Thyroid gland (tissue), 4 donors: ENCODE measurements around the gene ANKRD10. TPM values are rescaled to one million over a fixed set of nuclear protein-coding genes. Genes with fewer than 3 reads are reported as not detected.

Experiments
- DNase-seq, 2 donors: peaks; one replicate each; pipeline ENCODE4 v3.0.0-alpha.2; 2019
- H3K27ac ChIP-seq, 3 donors: fragments of 200-600 bp; sonication (generic); 1 replicate in 2 of 3; 2 replicates in 1 of 3; pipeline ENCODE4 v1.5.1; 2016 to 2019; ENCODE audit warnings: mild to moderate bottlenecking in 1 of 3, moderate library complexity in 1 of 3
- H3K27me3 ChIP-seq: fragments of 200-600 bp; sonication (generic); one replicate; pipeline ENCODE4 v1.5.1; 2019
- H3K36me3 ChIP-seq, 2 donors: fragments of 200-600 bp; sonication (generic); one replicate each; pipeline ENCODE4 v1.5.1; 2016 to 2019
- H3K4me1 ChIP-seq, 2 donors: fragments of 200-600 bp; sonication (generic); one replicate each; pipeline ENCODE4 v1.5.1; 2017 to 2019
- H3K4me3 ChIP-seq, 3 donors: fragments of 200-600 bp; sonication (generic); replicated peaks in 1 of 3; 1 replicate in 2 of 3; 2 replicates in 1 of 3; pipeline ENCODE4 v1.5.1; 2016; ENCODE audit warnings: mild to moderate bottlenecking in 1 of 3
- H3K9me3 ChIP-seq: fragments of 200-600 bp; sonication (generic); one replicate; pipeline ENCODE4 v1.5.1; 2017
- CTCF ChIP-seq, 6 experiments: fragments of 200-600 bp in 3 of 6; fragments of 450-650 bp in 3 of 6; sonication (generic) in 3 of 6; IDR thresholded peaks; one replicate each; pipeline ENCODE4 v1.5.1; 2016 to 2019; ENCODE audit warnings: antibody characterized with exemption in 6 of 6, mild to moderate bottlenecking in 2 of 6, inconsistent platforms in 1 of 6, moderate library complexity in 1 of 6
- POLR2A ChIP-seq, 2 donors: fragments of 450-650 bp; IDR thresholded peaks; one replicate each; pipeline ENCODE4 v1.6.1; 2017; ENCODE audit warnings: antibody characterized with exemption in 2 of 2, mild to moderate bottlenecking in 2 of 2, moderate library complexity in 1 of 2
- WGBS, 2 donors: methylation state at CpG; one replicate each; pipeline ENCODE4 v1.1.5; 2017; 5-methylcytosine and 5-hydroxymethylcytosine counted together
- intact Hi-C: fragments of 100-400 bp; cut with DNase I; formaldehyde crosslinking; loops from one replicate; pipeline ENCODE4 v1.15.1; 2023
- total RNA-seq, 4 donors: library from RNA; depleted of rRNA; stranded (reverse); fragments of >200 nt; gene quantifications; one replicate each; pipeline ENCODE4 v1.2.3, GENCODE V29; 2016

ANKRD10 gene
- total RNA-seq, 4 donors from 2014 or later = 105 to 168 (median 135) TPM

- Histone ChIP-seq H3K36me3 (no peaks in the 10 kb centered on the region), H3K4me1 (no peaks in the 10 kb centered on the region), H3K4me3 (no peak overlapping the region), H3K9me3 (no peaks in the 10 kb centered on the region), H3K27me3 (no peaks in the 10 kb centered on the region), H3K27ac (no peak overlapping the region)
- WGBS, 2 donors = 95 to 96% methylated on average over 23 of the region's 23 CpGs
- intact Hi-C loops = no loop called here
- no peak for TF ChIP-seq POLR2A (IDR thresholded peaks at IDR 0.05)
- no peak for TF ChIP-seq CTCF (IDR thresholded peaks at IDR 0.05)
- DNase-seq = no peak
Observed at GRCh38 chr13:110936519-110936918, 21.6 kb upstream of the ANKRD10 start.

GRCh38 chr13:110932588-110932987, 17.7 kb upstream of the ANKRD10 start:
- no peaks in the 10 kb centered on the region for H3K27me3 ChIP-seq
- no peak for DNase-seq
- H3K9me3 ChIP-seq = no peaks in the 10 kb centered on the region
- TF ChIP-seq POLR2A (IDR thresholded peaks at IDR 0.05) = no peak
- no peak for TF ChIP-seq CTCF (IDR thresholded peaks at IDR 0.05)
- no peak overlapping the region for H3K27ac ChIP-seq
- 95 to 96% methylated on average over 3 of the region's 3 CpGs for WGBS, 2 donors
- no peak overlapping the region for H3K4me3 ChIP-seq
- H3K36me3 ChIP-seq = no peaks in the 10 kb centered on the region
- intact Hi-C loops = no loop called here
- no peaks in the 10 kb centered on the region for H3K4me1 ChIP-seq

GRCh38 chr13:110929104-110929777, 14.4 kb upstream of the ANKRD10 start:
- H3K4me1 ChIP-seq = no peaks in the 10 kb centered on the region
- H3K36me3 ChIP-seq = no peaks in the 10 kb centered on the region
- no peak overlapping the region for H3K4me3 ChIP-seq
- no peaks in the 10 kb centered on the region for H3K27me3 ChIP-seq
- WGBS, 2 donors = 93 to 94% methylated on average over 2 to 3 of the region's 3 CpGs
- no peak for TF ChIP-seq POLR2A (IDR thresholded peaks at IDR 0.05)
- TF ChIP-seq CTCF (IDR thresholded peaks at IDR 0.05) = no peak
- intact Hi-C loops = no loop called here
- DNase-seq = no peak
- no peak overlapping the region for H3K27ac ChIP-seq
- H3K9me3 ChIP-seq = no peaks in the 10 kb centered on the region

GRCh38 chr13:110925023-110925612, 10.2 kb upstream of the ANKRD10 start:
- WGBS, 2 donors = 67 to 72% methylated on average over 8 of the region's 8 CpGs
- TF ChIP-seq POLR2A (IDR thresholded peaks at IDR 0.05) (no peak), CTCF (IDR thresholded peaks at IDR 0.05) (no peak)
- no peaks in the 10 kb centered on the region for H3K36me3 ChIP-seq
- no peak overlapping the region for H3K4me3 ChIP-seq
- H3K27me3 ChIP-seq = no peaks in the 10 kb centered on the region
- H3K27ac ChIP-seq = no peak overlapping the region
- DNase-seq = no peak
- H3K9me3 ChIP-seq = no peaks in the 10 kb centered on the region
- intact Hi-C loops = no loop called here
- H3K4me1 ChIP-seq = no peaks in the 10 kb centered on the region

GRCh38 chr13:110924639-110924934, 9.7 kb upstream of the ANKRD10 start:
- H3K4me3 ChIP-seq = no peak overlapping the region
- no peaks in the 10 kb centered on the region for H3K36me3 ChIP-seq
- H3K27me3 ChIP-seq = no peaks in the 10 kb centered on the region
- WGBS, 2 donors = 81 to 84% methylated on average over 4 of the region's 4 CpGs
- no peaks in the 10 kb centered on the region for H3K4me1 ChIP-seq
- H3K9me3 ChIP-seq = no peaks in the 10 kb centered on the region
- TF ChIP-seq POLR2A (IDR thresholded peaks at IDR 0.05) = no peak
- TF ChIP-seq CTCF (IDR thresholded peaks at IDR 0.05) = no peak
- no peak overlapping the region for H3K27ac ChIP-seq
- DNase-seq = no peak
- intact Hi-C loops = no loop called here
